ENCODE measurements around the gene ZNF480. TPM values are rescaled to one million over a fixed set of nuclear protein-coding genes. Genes with fewer than 3 reads are reported as not detected.

ZNF480 gene
- total and polyA plus RNA-seq, 2 of the 13 experiments (the other 11 are each of a cell fraction or from before 2014, with no cell fraction given): 2.1 to 9.6 TPM

- no peak for TF ChIP-seq HNF1B (CRISPR knock-in tag; IDR thresholded peaks at IDR 0.05)
- 0 out of 2 replicates have a peak, but pooled peaks have one; percentile 48 for TF ChIP-seq ZNF749 (CRISPR knock-in tag; IDR thresholded peaks at IDR 0.05; ENCODE audit: borderline replicate concordance)
- TF ChIP-seq ZSCAN29 (CRISPR knock-in tag; conservative IDR thresholded peaks at IDR 0.05): peak; percentile 100
- peak; percentile 87 for TF ChIP-seq NR2C2 (CRISPR knock-in tag; IDR thresholded peaks at IDR 0.05; ENCODE audit: borderline replicate concordance)
- peak; percentile 82 for TF ChIP-seq POLR2AphosphoS5 (IDR thresholded peaks at IDR 0.05; ENCODE audit: low read depth, low read length)
- peak; percentile 75 for TF ChIP-seq PHF20 (CRISPR knock-in tag; IDR thresholded peaks at IDR 0.05)
- peak; percentile 40 for TF ChIP-seq HNRNPLL (IDR thresholded peaks at IDR 0.05; ENCODE audit: low read depth, low read length, poor library complexity, severe bottlenecking)
- TF ChIP-seq ZNF12 (CRISPR knock-in tag; IDR thresholded peaks at IDR 0.05): 0 out of 2 replicates have a peak, but pooled peaks have one; percentile 10
- TF ChIP-seq RBAK (CRISPR knock-in tag; IDR thresholded peaks at IDR 0.05): no peak
- TF ChIP-seq POLR2AphosphoS2 (IDR thresholded peaks at IDR 0.05; ENCODE audit: low read depth, low read length): no peak
- no peak for TF ChIP-seq NCOA2 (CRISPR knock-in tag; IDR thresholded peaks at IDR 0.05)
- peak; percentile 74; the same call in 1 of the 2 replicates for TF ChIP-seq PAWR (CRISPR knock-in tag; IDR thresholded peaks at IDR 0.05; ENCODE audit: borderline replicate concordance)
- 0 out of 4 replicates have a peak, but pooled peaks of 1 of the 2 experiments have one; percentile 51 for TF ChIP-seq KLF16 (CRISPR knock-in tag; IDR thresholded peaks at IDR 0.05)
- TF ChIP-seq MED13 (CRISPR knock-in tag; IDR thresholded peaks at IDR 0.05): peak; percentile 21; the same call in 1 of the 2 replicates
- TF ChIP-seq HMGXB4 (CRISPR knock-in tag; IDR thresholded peaks at IDR 0.05; ENCODE audit: borderline replicate concordance in 1 of 2, low read depth in 1 of 2): peak; percentile 13 to 37; a peak in 1 of 4 replicates
- no peak for TF ChIP-seq RERE (CRISPR knock-in tag; IDR thresholded peaks at IDR 0.05; ENCODE audit: low read depth)
- 0 out of 2 replicates have a peak, but pooled peaks have one; percentile 59 for TF ChIP-seq ZC3H13 (CRISPR knock-in tag; IDR thresholded peaks at IDR 0.05)
- no peak for TF ChIP-seq ZNF639 (CRISPR knock-in tag; conservative IDR thresholded peaks at IDR 0.05)
These were observed at the start of gene ZNF480 (continued) for GRCh38 chr19:52296773-52297600.

All from HepG2 (cell line).